ENCODE data around the gene ZNF497.

DNA sequence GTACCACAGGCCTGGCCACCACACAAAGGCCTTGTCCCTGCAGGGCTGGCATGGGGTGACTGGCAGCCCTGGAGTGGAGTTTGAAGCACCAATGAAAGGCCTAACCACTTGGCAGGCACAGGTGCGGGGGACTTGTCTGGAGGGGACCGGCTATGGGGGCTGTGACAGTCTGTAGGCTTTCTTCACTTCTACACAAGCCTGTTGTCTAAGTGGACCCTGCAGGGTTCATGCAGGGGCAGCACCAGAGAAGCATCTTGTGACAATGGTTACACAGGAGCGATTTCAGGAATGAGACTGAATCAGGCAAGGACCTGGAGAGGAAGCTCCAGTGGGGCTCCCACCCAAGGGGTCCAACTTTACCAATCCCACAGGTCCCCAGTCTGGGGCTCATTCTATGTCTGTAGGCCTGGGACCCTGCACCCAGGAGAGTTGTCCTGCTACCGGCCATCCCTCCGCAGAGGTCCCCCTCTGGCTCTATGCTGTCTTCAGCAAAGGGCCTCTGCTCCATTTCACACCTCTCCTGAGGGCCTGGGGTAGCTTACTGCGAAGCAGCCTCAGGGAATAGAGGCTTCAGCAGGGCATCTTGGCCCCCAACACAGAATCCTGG, 20.5 kb upstream of the ZNF497 start:
- TF ChIP-seq, protein P1, sequence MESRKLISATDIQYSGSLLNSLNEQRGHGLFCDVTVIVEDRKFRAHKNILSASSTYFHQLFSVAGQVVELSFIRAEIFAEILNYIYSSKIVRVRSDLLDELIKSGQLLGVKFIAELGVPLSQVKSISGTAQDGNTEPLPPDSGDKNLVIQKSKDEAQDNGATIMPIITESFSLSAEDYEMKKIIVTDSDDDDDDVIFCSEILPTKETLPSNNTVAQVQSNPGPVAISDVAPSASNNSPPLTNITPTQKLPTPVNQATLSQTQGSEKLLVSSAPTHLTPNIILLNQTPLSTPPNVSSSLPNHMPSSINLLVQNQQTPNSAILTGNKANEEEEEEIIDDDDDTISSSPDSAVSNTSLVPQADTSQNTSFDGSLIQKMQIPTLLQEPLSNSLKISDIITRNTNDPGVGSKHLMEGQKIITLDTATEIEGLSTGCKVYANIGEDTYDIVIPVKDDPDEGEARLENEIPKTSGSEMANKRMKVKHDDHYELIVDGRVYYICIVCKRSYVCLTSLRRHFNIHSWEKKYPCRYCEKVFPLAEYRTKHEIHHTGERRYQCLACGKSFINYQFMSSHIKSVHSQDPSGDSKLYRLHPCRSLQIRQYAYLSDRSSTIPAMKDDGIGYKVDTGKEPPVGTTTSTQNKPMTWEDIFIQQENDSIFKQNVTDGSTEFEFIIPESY (IDR thresholded peaks at IDR 0.05), result no peak
- TF ChIP-seq, protein P2, sequence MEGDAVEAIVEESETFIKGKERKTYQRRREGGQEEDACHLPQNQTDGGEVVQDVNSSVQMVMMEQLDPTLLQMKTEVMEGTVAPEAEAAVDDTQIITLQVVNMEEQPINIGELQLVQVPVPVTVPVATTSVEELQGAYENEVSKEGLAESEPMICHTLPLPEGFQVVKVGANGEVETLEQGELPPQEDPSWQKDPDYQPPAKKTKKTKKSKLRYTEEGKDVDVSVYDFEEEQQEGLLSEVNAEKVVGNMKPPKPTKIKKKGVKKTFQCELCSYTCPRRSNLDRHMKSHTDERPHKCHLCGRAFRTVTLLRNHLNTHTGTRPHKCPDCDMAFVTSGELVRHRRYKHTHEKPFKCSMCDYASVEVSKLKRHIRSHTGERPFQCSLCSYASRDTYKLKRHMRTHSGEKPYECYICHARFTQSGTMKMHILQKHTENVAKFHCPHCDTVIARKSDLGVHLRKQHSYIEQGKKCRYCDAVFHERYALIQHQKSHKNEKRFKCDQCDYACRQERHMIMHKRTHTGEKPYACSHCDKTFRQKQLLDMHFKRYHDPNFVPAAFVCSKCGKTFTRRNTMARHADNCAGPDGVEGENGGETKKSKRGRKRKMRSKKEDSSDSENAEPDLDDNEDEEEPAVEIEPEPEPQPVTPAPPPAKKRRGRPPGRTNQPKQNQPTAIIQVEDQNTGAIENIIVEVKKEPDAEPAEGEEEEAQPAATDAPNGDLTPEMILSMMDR (IDR thresholded peaks at IDR 0.05 in 2 of 3, conservative IDR thresholded peaks at IDR 0.05 in 1 of 3; ENCODE audit: control insufficient read depth in 2 of 3, extremely low read depth in 1 of 3, insufficient read depth in 1 of 3, low read depth in 3 of 3, low read length in 3 of 3), result no peak
- TF ChIP-seq, protein P3, sequence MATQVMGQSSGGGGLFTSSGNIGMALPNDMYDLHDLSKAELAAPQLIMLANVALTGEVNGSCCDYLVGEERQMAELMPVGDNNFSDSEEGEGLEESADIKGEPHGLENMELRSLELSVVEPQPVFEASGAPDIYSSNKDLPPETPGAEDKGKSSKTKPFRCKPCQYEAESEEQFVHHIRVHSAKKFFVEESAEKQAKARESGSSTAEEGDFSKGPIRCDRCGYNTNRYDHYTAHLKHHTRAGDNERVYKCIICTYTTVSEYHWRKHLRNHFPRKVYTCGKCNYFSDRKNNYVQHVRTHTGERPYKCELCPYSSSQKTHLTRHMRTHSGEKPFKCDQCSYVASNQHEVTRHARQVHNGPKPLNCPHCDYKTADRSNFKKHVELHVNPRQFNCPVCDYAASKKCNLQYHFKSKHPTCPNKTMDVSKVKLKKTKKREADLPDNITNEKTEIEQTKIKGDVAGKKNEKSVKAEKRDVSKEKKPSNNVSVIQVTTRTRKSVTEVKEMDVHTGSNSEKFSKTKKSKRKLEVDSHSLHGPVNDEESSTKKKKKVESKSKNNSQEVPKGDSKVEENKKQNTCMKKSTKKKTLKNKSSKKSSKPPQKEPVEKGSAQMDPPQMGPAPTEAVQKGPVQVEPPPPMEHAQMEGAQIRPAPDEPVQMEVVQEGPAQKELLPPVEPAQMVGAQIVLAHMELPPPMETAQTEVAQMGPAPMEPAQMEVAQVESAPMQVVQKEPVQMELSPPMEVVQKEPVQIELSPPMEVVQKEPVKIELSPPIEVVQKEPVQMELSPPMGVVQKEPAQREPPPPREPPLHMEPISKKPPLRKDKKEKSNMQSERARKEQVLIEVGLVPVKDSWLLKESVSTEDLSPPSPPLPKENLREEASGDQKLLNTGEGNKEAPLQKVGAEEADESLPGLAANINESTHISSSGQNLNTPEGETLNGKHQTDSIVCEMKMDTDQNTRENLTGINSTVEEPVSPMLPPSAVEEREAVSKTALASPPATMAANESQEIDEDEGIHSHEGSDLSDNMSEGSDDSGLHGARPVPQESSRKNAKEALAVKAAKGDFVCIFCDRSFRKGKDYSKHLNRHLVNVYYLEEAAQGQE (IDR thresholded peaks at IDR 0.05; ENCODE audit: low read depth, low read length), result no peak
- TF ChIP-seq JUNB (IDR thresholded peaks at IDR 0.05), result no peak
- no peak for TF ChIP-seq CBX5 (IDR thresholded peaks at IDR 0.05; ENCODE audit: low read depth)
- no peak for TF ChIP-seq CEBPB (IDR thresholded peaks at IDR 0.05; ENCODE audit: borderline replicate concordance in 1 of 2, low read depth in 2 of 2, low read length in 2 of 2)
- no peak for TF ChIP-seq TCF7 (IDR thresholded peaks at IDR 0.05; ENCODE audit: borderline replicate concordance)
- TF ChIP-seq EZH2 (IDR thresholded peaks at IDR 0.05; ENCODE audit: borderline replicate concordance, control insufficient read depth, low read depth, low read length), result no peak
- no peak for TF ChIP-seq FOS (IDR thresholded peaks at IDR 0.05; ENCODE audit: borderline replicate concordance, extremely low read depth, insufficient read length)
- no peak for TF ChIP-seq CBX3 (IDR thresholded peaks at IDR 0.05; ENCODE audit: borderline replicate concordance, low read depth)
- TF ChIP-seq ZZZ3 (IDR thresholded peaks at IDR 0.05; ENCODE audit: control insufficient read depth, insufficient read length, low read depth), result no peak

Data from GM12878 (cell line).